GM18526 (cell line): ENCODE data around the gene IL6R.

Experiments
- POLR2A ChIP-seq: IDR thresholded peaks from 3 replicates; pipeline ENCODE4 v1.6.1; 2011; ENCODE audit not compliant: insufficient read length; ENCODE audit errors: extremely low read depth

IL6R gene

GRCh38 chr1:154478639-154479038, 73.5 kb downstream of the IL6R start:
- no peak for TF ChIP-seq POLR2A

GRCh38 chr1:154479764-154480421, 74.8 kb downstream of the IL6R start:
- TF ChIP-seq POLR2A = no peak

GRCh38 chr1:154481053-154481452, 75.9 kb downstream of the IL6R start:
- no peak for TF ChIP-seq POLR2A

GRCh38 chr1:154483941-154484803, 79.0 kb downstream of the IL6R start:
- TF ChIP-seq POLR2A = no peak

GRCh38 chr1:154485106-154485505, 80.0 kb downstream of the IL6R start:
- TF ChIP-seq POLR2A = no peak

GRCh38 chr1:154485910-154486496, 80.9 kb downstream of the IL6R start:
- TF ChIP-seq POLR2A = no peak

GRCh38 chr1:154488922-154489321, 83.8 kb downstream of the IL6R start:
- no peak for TF ChIP-seq POLR2A

- no peak for TF ChIP-seq POLR2A
These were observed 84.6 kb downstream of the IL6R start for GRCh38 chr1:154489695-154490274.

GRCh38 chr1:154490317-154490716, 85.2 kb downstream of the IL6R start:
- TF ChIP-seq POLR2A = no peak

- no peak for TF ChIP-seq POLR2A
These were observed 87.0 kb downstream of the IL6R start for GRCh38 chr1:154492115-154492514.

- TF ChIP-seq POLR2A = no peak
These were observed 88.1 kb downstream of the IL6R start for GRCh38 chr1:154493276-154493675.

- no peak for TF ChIP-seq POLR2A
These were observed 90.5 kb downstream of the IL6R start for GRCh38 chr1:154495496-154496273.

- no peak for TF ChIP-seq POLR2A
These were observed 91.2 kb downstream of the IL6R start for GRCh38 chr1:154496383-154496782.

- no peak for TF ChIP-seq POLR2A
These were observed 92.1 kb downstream of the IL6R start for GRCh38 chr1:154497026-154497806.

- no peak for TF ChIP-seq POLR2A
These were observed 94.3 kb downstream of the IL6R start for GRCh38 chr1:154499446-154499845.

- TF ChIP-seq POLR2A = no peak
These were observed 95.4 kb downstream of the IL6R start for GRCh38 chr1:154500533-154500932.
